Stimulated activated CD4-positive, alpha-beta T cell treated with anti-CD3 and anti-CD28 coated beads, Interleukin-2, amount 100 ng/mL, for 4 hours (primary cell): ENCODE measurements around the gene PCDHB12.
"Not testable (repeated sequence)": the region's sequence is repeated elsewhere in the genome, so short reads cannot be mapped to it uniquely, and the experiment has no call there.

Source experiments
- DNase-seq: peaks from one replicate; pipeline ENCODE4 v3.0.0-alpha.2; 2020; ENCODE audit warnings: low read depth

PCDHB12 gene

GRCh38 chr5:141208478-141208877 lies at the start of gene PCDHB12:
Gene PCDHB12 (plus strand): TSS chr5:141208719. CDS start chr5:141208908, 189 bp downstream.
- DNase-seq: no peak

GRCh38 chr5:141172381-141173204 lies 35.9 kb upstream of the PCDHB12 start, which contains the start of gene PCDHB7:
Gene PCDHB7 (plus strand): TSS chr5:141172644. CDS start chr5:141172836, 192 bp downstream.
- no peak for DNase-seq

GRCh38 chr5:141174291-141175104 lies 34.0 kb upstream of the PCDHB12 start:
- not testable (repeated sequence) for DNase-seq

GRCh38 chr5:141175933-141176332 lies 32.6 kb upstream of the PCDHB12 start:
- no peak for DNase-seq

- DNase-seq: not testable (repeated sequence)
Observed at GRCh38 chr5:141177577-141178191, 30.8 kb upstream of the PCDHB12 start, which contains the start of gene PCDHB8. Gene PCDHB8 (plus strand): TSS chr5:141177790. CDS start chr5:141178035, 245 bp downstream.

GRCh38 chr5:141179371-141179770 lies 29.1 kb upstream of the PCDHB12 start:
- DNase-seq: not testable (repeated sequence)

- not testable (repeated sequence) for DNase-seq
Observed at GRCh38 chr5:141179876-141180275, 28.6 kb upstream of the PCDHB12 start.

- no peak for DNase-seq
Observed at GRCh38 chr5:141180313-141180712, 28.2 kb upstream of the PCDHB12 start.

GRCh38 chr5:141182248-141182647 lies 26.3 kb upstream of the PCDHB12 start, which contains the start of gene PCDHB16:
Gene PCDHB16 (plus strand): TSS chr5:141182387. CDS start chr5:141182560, 173 bp downstream.
- no peak for DNase-seq

GRCh38 chr5:141184117-141184855 lies 24.2 kb upstream of the PCDHB12 start:
- not testable (repeated sequence) for DNase-seq

GRCh38 chr5:141186897-141187512 lies 21.5 kb upstream of the PCDHB12 start, which contains the start of gene PCDHB9:
Gene PCDHB9 (plus strand): TSS chr5:141187161. CDS start chr5:141187319, 158 bp downstream.
- no peak for DNase-seq

GRCh38 chr5:141188682-141189081 lies 19.8 kb upstream of the PCDHB12 start:
- DNase-seq: not testable (repeated sequence)

- not testable (repeated sequence) for DNase-seq
Observed at GRCh38 chr5:141189131-141189530, 19.4 kb upstream of the PCDHB12 start.

- DNase-seq: no peak
Observed at GRCh38 chr5:141192110-141192725, 16.3 kb upstream of the PCDHB12 start, which contains the start of gene PCDHB10. Gene PCDHB10 (plus strand): TSS chr5:141192353. CDS start chr5:141192553, 200 bp downstream.

- not testable (repeated sequence) for DNase-seq
Observed at GRCh38 chr5:141194332-141194731, 14.2 kb upstream of the PCDHB12 start.

GRCh38 chr5:141196363-141196762 lies 12.2 kb upstream of the PCDHB12 start:
- no peak for DNase-seq

GRCh38 chr5:141199359-141200235 lies 8.9 kb upstream of the PCDHB12 start, which contains the start of gene PCDHB11:
Gene PCDHB11 (plus strand): TSS chr5:141199627. CDS start chr5:141199775, 148 bp downstream.
- no peak for DNase-seq

- DNase-seq: not testable (repeated sequence)
Observed at GRCh38 chr5:141201126-141201525, 7.4 kb upstream of the PCDHB12 start.

- not testable (repeated sequence) for DNase-seq
Observed at GRCh38 chr5:141201646-141202045, 6.9 kb upstream of the PCDHB12 start.
